ENCODE measurements around the gene FAM50A. TPM values are rescaled to one million over a fixed set of nuclear protein-coding genes. Genes with fewer than 3 reads are reported as not detected.
A peak's percentile ranks its signal among the peaks of the same experiment; 100 is the strongest.

FAM50A gene
- total and polyA plus RNA-seq, 4 donors: 10.9 to 25.1 (median 14.0) TPM

GRCh38 chrX:154441984-154442707 lies 1.8 kb upstream of the FAM50A start:
- no peak for DNase-seq (ENCODE audit: low spot score)
- peaks cover 0 to 7% (median 2%) of the 10 kb centered on the region in 4 donors for H3K36me3 ChIP-seq (ENCODE audit: control insufficient read depth in 4 of 4, insufficient read depth in 3 of 4, low read depth in 1 of 4, low read length in 3 of 4)
- H3K27me3 ChIP-seq (ENCODE audit: control insufficient read depth in 4 of 4, insufficient read depth in 4 of 4, low read length in 3 of 4): no peaks in the 10 kb centered on the region
- WGBS: 89% methylated on average over 21 of the region's 21 CpGs
- H3K4me3 ChIP-seq (ENCODE audit: low read depth in 1 of 3, low read length in 3 of 3): no peak overlapping the region
- no peak overlapping the region for H3K27ac ChIP-seq (ENCODE audit: low read depth in 1 of 2, low read length in 2 of 2)
- no peak overlapping the region for H3K9ac ChIP-seq (ENCODE audit: low read depth in 1 of 2, low read length in 2 of 2)
- no peaks in the 10 kb centered on the region for H3K9me3 ChIP-seq (ENCODE audit: control insufficient read depth in 4 of 4, low read length in 3 of 4)
- TF ChIP-seq ATF3 (IDR thresholded peaks at IDR 0.05) (no peak), REST (IDR thresholded peaks at IDR 0.05) (no peak), GABPA (IDR thresholded peaks at IDR 0.05 in 1 of 2, conservative IDR thresholded peaks at IDR 0.05 in 1 of 2) (no peak), FOXA1 (IDR thresholded peaks at IDR 0.05) (no peak), SP1 (IDR thresholded peaks at IDR 0.05) (no peak), EGR1 (IDR thresholded peaks at IDR 0.05; ENCODE audit: low read depth in 2 of 2) (no peak), HNF4A (conservative IDR thresholded peaks at IDR 0.05) (no peak), JUND (IDR thresholded peaks at IDR 0.05) (no peak), RXRA (IDR thresholded peaks at IDR 0.05) (no peak), HNF4G (IDR thresholded peaks at IDR 0.05) (no peak), MAX (IDR thresholded peaks at IDR 0.05) (no peak), TAF1 (conservative IDR thresholded peaks at IDR 0.05) (no peak), RAD21 (IDR thresholded peaks at IDR 0.05) (no peak), CTCF (IDR thresholded peaks at IDR 0.05; ENCODE audit: low read depth, low read length, missing input control) (no peak), FOXA2 (IDR thresholded peaks at IDR 0.05) (no peak), YY1 (IDR thresholded peaks at IDR 0.05) (no peak), NR2F2 (IDR thresholded peaks at IDR 0.05) (no peak)
- H3K4me1 ChIP-seq (ENCODE audit: control insufficient read depth in 4 of 4, insufficient read depth in 4 of 4, low read length in 3 of 4): peaks cover 14 to 30% (median 22%) of the 10 kb centered on the region in 4 donors

GRCh38 chrX:154443479-154443910 lies 446 bp upstream of the FAM50A start:
- H3K4me1 ChIP-seq (ENCODE audit: control insufficient read depth in 4 of 4, insufficient read depth in 4 of 4, low read length in 3 of 4): peaks cover 11 to 20% (median 15%) of the 10 kb centered on the region in 4 donors
- WGBS: 38% methylated on average over 10 of the region's 10 CpGs
- peak overlapping the region in 2 of 3 donors; percentile 8 to 77 for H3K4me3 ChIP-seq (ENCODE audit: low read depth in 1 of 3, low read length in 3 of 3)
- DNase-seq (ENCODE audit: low spot score): no peak
- no peaks in the 10 kb centered on the region for H3K27me3 ChIP-seq (ENCODE audit: control insufficient read depth in 4 of 4, insufficient read depth in 4 of 4, low read length in 3 of 4)
- H3K9ac ChIP-seq (ENCODE audit: low read depth in 1 of 2, low read length in 2 of 2): no peak overlapping the region
- H3K36me3 ChIP-seq (ENCODE audit: control insufficient read depth in 4 of 4, insufficient read depth in 3 of 4, low read depth in 1 of 4, low read length in 3 of 4): peaks cover 0 to 7% (median 4%) of the 10 kb centered on the region in 4 donors
- TF ChIP-seq ATF3 (IDR thresholded peaks at IDR 0.05) (no peak), ZBTB33 (IDR thresholded peaks at IDR 0.05) (no peak), NR2F2 (IDR thresholded peaks at IDR 0.05) (no peak), TAF1 (conservative IDR thresholded peaks at IDR 0.05) (no peak), MAX (IDR thresholded peaks at IDR 0.05) (no peak), REST (IDR thresholded peaks at IDR 0.05) (no peak), FOXA2 (IDR thresholded peaks at IDR 0.05) (no peak), YY1 (IDR thresholded peaks at IDR 0.05) (no peak), RXRA (IDR thresholded peaks at IDR 0.05) (no peak), JUND (IDR thresholded peaks at IDR 0.05) (no peak), EGR1 (IDR thresholded peaks at IDR 0.05; ENCODE audit: low read depth in 2 of 2) (no peak), HNF4A (conservative IDR thresholded peaks at IDR 0.05) (no peak)
- no peaks in the 10 kb centered on the region for H3K9me3 ChIP-seq (ENCODE audit: control insufficient read depth in 4 of 4, low read length in 3 of 4)
- peak overlapping the region; percentile 22 to 74 for H3K27ac ChIP-seq (ENCODE audit: low read depth in 1 of 2, low read length in 2 of 2)

Data from liver (tissue), 9 donors.